Loucy (cell line): ENCODE results near the gene TIMP1.
A peak's percentile ranks its signal among the peaks of the same experiment; 100 is the strongest.

Experiments
- H2AFZ ChIP-seq: fragments of 200-600 bp; sonication (generic); 2 replicates; pipeline ENCODE4 v1.6.0; 2016; ENCODE audit warnings: antibody characterized with exemption, mild to moderate bottlenecking, low read length, moderate library complexity
- H3F3A ChIP-seq: fragments of 200-600 bp; 2 replicates; pipeline ENCODE4 v1.6.0; 2016; ENCODE audit warnings: antibody characterized with exemption, low read depth, mild to moderate bottlenecking
- H3K27me3 ChIP-seq: fragments of 200-600 bp; sonication (generic); 2 replicates; pipeline ENCODE4 v1.6.1; 2014; ENCODE audit warnings: low read length, mild to moderate bottlenecking; ENCODE audit not compliant: insufficient read depth, poor library complexity, severe bottlenecking
- H3K36me3 ChIP-seq: fragments of 200-600 bp; sonication (generic); 2 replicates; pipeline ENCODE4 v1.6.1; 2016; ENCODE audit warnings: low read length; ENCODE audit not compliant: insufficient read depth
- H3K4me1 ChIP-seq: fragments of 200-600 bp; sonication (generic); 2 replicates; pipeline ENCODE4 v1.5.1; 2014; ENCODE audit warnings: low read length, mild to moderate bottlenecking; ENCODE audit not compliant: insufficient read depth, poor library complexity, severe bottlenecking
- H3K4me2 ChIP-seq: fragments of 200-600 bp; sonication (generic); 2 replicates; pipeline ENCODE4 v1.6.0; 2014; ENCODE audit warnings: antibody characterized with exemption, low read length, low read depth, mild to moderate bottlenecking; ENCODE audit not compliant: poor library complexity, severe bottlenecking
- H3K4me3 ChIP-seq: fragments of 200-600 bp; sonication (generic); 2 replicates; pipeline ENCODE4 v1.5.1; 2014; ENCODE audit warnings: low read length, mild to moderate bottlenecking, mixed read lengths; ENCODE audit not compliant: poor library complexity, severe bottlenecking
- H3K79me2 ChIP-seq: fragments of 200-600 bp; sonication (generic); 2 replicates; pipeline ENCODE4 v1.6.1; 2014; ENCODE audit warnings: low read length; ENCODE audit not compliant: insufficient read depth
- H3K9ac ChIP-seq: fragments of 200-600 bp; sonication (generic); 2 replicates; pipeline ENCODE4 v1.6.0; 2014; ENCODE audit warnings: mild to moderate bottlenecking, low read depth, low read length, moderate library complexity; ENCODE audit not compliant: poor library complexity, severe bottlenecking
- H3K9me2 ChIP-seq: fragments of 200-600 bp; sonication (generic); replicated peaks from 2 replicates; pipeline ENCODE4 v1.6.1; 2016; ENCODE audit warnings: low read depth, low read length, mixed read lengths
- H3K9me3 ChIP-seq: fragments of 200-600 bp; sonication (generic); 2 replicates; pipeline ENCODE4 v1.6.1; 2014; ENCODE audit warnings: mild to moderate bottlenecking, antibody characterized with exemption, low read length, low read depth; ENCODE audit not compliant: insufficient read depth
- H4K20me1 ChIP-seq: fragments of 200-600 bp; sonication (generic); 2 replicates; pipeline ENCODE4 v1.6.0; 2014; ENCODE audit warnings: antibody characterized with exemption, low read length, mild to moderate bottlenecking; ENCODE audit not compliant: insufficient read depth, poor library complexity, severe bottlenecking
- EZH2phosphoT487 ChIP-seq: fragments of 200-600 bp; IDR thresholded peaks from 2 replicates; pipeline ENCODE4 v1.6.1; 2018; ENCODE audit warnings: antibody characterized with exemption, mild to moderate bottlenecking, moderate library complexity, borderline replicate concordance
- TF ChIP-seq, protein P1 (sequence below): fragments of 200-600 bp; sonication (generic); conservative IDR thresholded peaks from 2 replicates; pipeline ENCODE4 v1.5.1; 2014; ENCODE audit warnings: mild to moderate bottlenecking, antibody characterized with exemption, low read length

TIMP1 gene

DNA sequence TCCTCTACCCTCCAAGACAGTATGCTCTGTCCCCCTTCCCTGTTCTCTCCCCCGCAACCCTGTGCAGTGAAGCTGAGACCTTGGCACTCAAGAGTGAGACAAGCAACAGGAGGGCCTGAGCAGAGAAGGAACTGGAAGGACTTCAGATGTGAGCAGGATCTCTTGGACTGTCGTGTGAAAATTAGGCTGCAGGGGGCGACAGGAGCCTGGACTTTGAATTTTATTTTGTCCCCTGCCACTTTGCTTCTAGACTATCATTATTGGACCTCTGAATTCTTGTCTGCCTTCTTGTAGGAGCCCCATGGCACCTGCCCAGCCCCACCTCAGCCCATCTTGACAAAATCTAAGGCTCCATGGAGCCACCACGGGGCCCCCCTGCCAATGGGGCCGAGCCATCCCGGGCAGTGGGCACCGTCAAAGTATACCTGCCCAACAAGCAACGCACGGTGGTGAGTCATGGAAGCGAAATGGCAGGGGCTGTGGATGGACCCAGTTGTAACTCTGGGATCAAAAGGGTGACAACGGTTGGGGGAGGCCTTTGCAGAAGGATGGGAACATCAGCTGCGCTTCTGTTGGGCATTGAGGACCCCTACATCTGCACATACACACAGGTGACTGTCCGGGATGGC is 19.5 kb upstream of the TIMP1 start:
- peak overlapping the region; percentile 84 for H3K4me2 ChIP-seq
- no peak overlapping the region for H3K9ac ChIP-seq
- H2AFZ ChIP-seq, result no peak overlapping the region
- H4K20me1 ChIP-seq, result peaks cover 12% of the 10 kb centered on the region
- no peak for TF ChIP-seq EZH2phosphoT487
- TF ChIP-seq, protein P1, sequence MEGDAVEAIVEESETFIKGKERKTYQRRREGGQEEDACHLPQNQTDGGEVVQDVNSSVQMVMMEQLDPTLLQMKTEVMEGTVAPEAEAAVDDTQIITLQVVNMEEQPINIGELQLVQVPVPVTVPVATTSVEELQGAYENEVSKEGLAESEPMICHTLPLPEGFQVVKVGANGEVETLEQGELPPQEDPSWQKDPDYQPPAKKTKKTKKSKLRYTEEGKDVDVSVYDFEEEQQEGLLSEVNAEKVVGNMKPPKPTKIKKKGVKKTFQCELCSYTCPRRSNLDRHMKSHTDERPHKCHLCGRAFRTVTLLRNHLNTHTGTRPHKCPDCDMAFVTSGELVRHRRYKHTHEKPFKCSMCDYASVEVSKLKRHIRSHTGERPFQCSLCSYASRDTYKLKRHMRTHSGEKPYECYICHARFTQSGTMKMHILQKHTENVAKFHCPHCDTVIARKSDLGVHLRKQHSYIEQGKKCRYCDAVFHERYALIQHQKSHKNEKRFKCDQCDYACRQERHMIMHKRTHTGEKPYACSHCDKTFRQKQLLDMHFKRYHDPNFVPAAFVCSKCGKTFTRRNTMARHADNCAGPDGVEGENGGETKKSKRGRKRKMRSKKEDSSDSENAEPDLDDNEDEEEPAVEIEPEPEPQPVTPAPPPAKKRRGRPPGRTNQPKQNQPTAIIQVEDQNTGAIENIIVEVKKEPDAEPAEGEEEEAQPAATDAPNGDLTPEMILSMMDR, result peak; percentile 55
- H3K27me3 ChIP-seq, result no peaks in the 10 kb centered on the region
- peaks cover 9% of the 10 kb centered on the region; the same call in 1 of the 2 replicates for H3K36me3 ChIP-seq
- H3K4me1 ChIP-seq, result peaks cover 9% of the 10 kb centered on the region
- no peaks in the 10 kb centered on the region for H3K9me3 ChIP-seq
- peak overlapping the region; percentile 48 for H3K4me3 ChIP-seq
- H3F3A ChIP-seq, result no peaks in the 10 kb centered on the region
- H3K9me2 ChIP-seq, result no peaks in the 10 kb centered on the region
- peaks cover 34% of the 10 kb centered on the region for H3K79me2 ChIP-seq

DNA sequence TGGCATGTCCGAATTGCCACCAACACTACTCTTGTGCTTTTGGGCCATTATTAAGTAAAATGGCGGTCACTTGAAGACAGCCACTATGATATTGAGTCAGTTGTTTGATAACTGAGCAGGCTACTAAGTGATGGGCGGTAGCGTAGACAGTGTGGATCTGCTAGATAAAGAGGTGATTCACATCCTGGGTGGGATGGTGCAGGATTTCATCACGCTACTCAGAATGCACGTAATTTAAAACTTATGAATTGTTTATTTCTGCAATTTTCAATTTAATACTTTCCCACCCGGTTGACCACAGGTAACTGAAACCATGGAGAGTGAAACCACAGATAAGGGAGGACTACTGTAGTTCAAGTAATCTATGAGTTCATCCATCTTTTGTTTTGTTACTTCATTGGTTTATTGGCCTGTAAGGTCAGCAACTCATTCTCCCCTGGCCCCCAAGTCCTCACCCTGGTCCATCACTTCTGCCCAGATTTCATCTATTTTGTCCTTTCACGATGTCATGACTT is 18.4 kb upstream of the TIMP1 start:
- peaks cover 9% of the 10 kb centered on the region for H3K4me1 ChIP-seq
- peaks cover 12% of the 10 kb centered on the region for H4K20me1 ChIP-seq

DNA sequence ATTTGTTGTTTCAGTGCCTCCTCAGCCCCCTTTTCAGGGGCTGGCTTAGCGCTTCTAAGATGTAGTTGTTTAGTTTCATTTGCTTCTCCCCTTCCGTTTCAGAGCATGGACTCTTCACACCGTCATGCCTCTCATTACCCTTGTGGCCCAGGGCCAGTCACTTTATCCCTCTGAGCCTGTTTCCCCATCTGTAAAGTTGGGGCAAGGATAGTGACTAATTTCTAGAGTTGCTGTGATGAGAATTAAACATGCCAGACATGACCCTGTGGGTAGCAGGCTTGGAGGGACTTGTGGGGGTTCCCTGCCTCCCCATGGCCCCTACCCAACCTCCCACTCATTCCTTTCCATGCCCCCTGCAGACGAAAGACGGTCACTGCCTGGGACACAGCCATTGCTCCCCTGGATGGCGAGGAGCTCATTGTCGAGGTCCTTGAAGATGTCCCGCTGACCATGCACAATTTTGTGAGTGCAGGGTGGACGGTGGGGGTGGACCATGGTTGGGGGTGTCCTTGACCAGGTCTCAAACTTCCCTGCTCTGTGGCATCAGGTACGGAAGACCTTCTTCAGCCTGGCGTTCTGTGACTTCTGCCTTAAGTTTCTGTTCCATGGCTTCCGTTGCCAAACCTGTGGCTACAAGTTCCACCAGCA is 17.7 kb upstream of the TIMP1 start:
- peaks cover 15% of the 10 kb centered on the region; the same call in 1 of the 2 replicates for H3K36me3 ChIP-seq
- H3F3A ChIP-seq, result no peaks in the 10 kb centered on the region
- H3K27me3 ChIP-seq, result no peaks in the 10 kb centered on the region
- H3K4me2 ChIP-seq, result peak overlapping the region; percentile 84
- H3K9ac ChIP-seq, result no peak overlapping the region
- TF ChIP-seq, protein P1, result 0 out of 2 replicates have a peak, but pooled peaks have one; percentile 16
- TF ChIP-seq EZH2phosphoT487, result no peak
- H3K9me2 ChIP-seq, result no peaks in the 10 kb centered on the region
- no peaks in the 10 kb centered on the region for H3K9me3 ChIP-seq
- H3K79me2 ChIP-seq, result peaks cover 34% of the 10 kb centered on the region
- H4K20me1 ChIP-seq, result peaks cover 12% of the 10 kb centered on the region
- peaks cover 9% of the 10 kb centered on the region for H3K4me1 ChIP-seq
- H3K4me3 ChIP-seq, result no peak overlapping the region
- H2AFZ ChIP-seq, result no peak overlapping the region

More for the DNA sequence above, 18.4 kb upstream of the TIMP1 start:
- H3K4me3 ChIP-seq, result no peak overlapping the region
- peak overlapping the region; percentile 84 for H3K4me2 ChIP-seq
- no peak overlapping the region for H2AFZ ChIP-seq
- H3K9ac ChIP-seq, result no peak overlapping the region
- peaks cover 15% of the 10 kb centered on the region; the same call in 1 of the 2 replicates for H3K36me3 ChIP-seq
- H3K9me2 ChIP-seq, result no peaks in the 10 kb centered on the region
- H3K27me3 ChIP-seq, result no peaks in the 10 kb centered on the region
- peaks cover 34% of the 10 kb centered on the region for H3K79me2 ChIP-seq
- H3K9me3 ChIP-seq, result no peaks in the 10 kb centered on the region
- TF ChIP-seq EZH2phosphoT487, result no peak
- TF ChIP-seq, protein P1, result no peak
- no peaks in the 10 kb centered on the region for H3F3A ChIP-seq
